ENCODE measurements around the gene AADACL4. TPM values are rescaled to one million over a fixed set of nuclear protein-coding genes. Genes with fewer than 3 reads are reported as not detected.

Gene AADACL4
- total and polyA plus RNA-seq, 9 of the 15 experiments (the other 6 are each of a cell fraction or from before 2014, with no cell fraction given) = not detected

GRCh38 chr1:12657060-12657884, 13.4 kb downstream of the AADACL4 start (continued):
- TF ChIP-seq HINFP (tag; conservative IDR thresholded peaks at IDR 0.05; ENCODE audit: low read depth) (no peak), ZNF518B (CRISPR knock-in tag; IDR thresholded peaks at IDR 0.05) (no peak), ZNF766 (CRISPR knock-in tag; conservative IDR thresholded peaks at IDR 0.05) (peak; percentile 45; the same call in 1 of the 2 replicates), CCNT2 (IDR thresholded peaks at IDR 0.05; ENCODE audit: borderline replicate concordance, extremely low read depth, insufficient read length, low read depth, low read length) (no peak), PHB2 (IDR thresholded peaks at IDR 0.05; ENCODE audit: low read depth) (0 out of 2 replicates have a peak, but pooled peaks have one; percentile 36), TFAM (CRISPR knock-in tag; conservative IDR thresholded peaks at IDR 0.05) (no peak), NELFE (IDR thresholded peaks at IDR 0.05; ENCODE audit: insufficient read depth, insufficient read length) (no peak), USF1 (CRISPR knock-in tag; IDR thresholded peaks at IDR 0.05) (no peak; the same call in 1 of the 2 replicates), MTA1 (IDR thresholded peaks at IDR 0.05; ENCODE audit: borderline replicate concordance) (peak; percentile 46; the same call in 1 of the 2 replicates), CREB1 (IDR thresholded peaks at IDR 0.05) (no peak), CREB1 (CRISPR knock-in tag; IDR thresholded peaks at IDR 0.05) (no peak), ATF7 (IDR thresholded peaks at IDR 0.05) (peak; percentile 84), ZNF197 (CRISPR knock-in tag; IDR thresholded peaks at IDR 0.05; ENCODE audit: low read depth) (no peak), HDAC1 (IDR thresholded peaks at IDR 0.05) (peak; percentile 78 to 83; a peak in 3 of 4 replicates), ZNF316 (IDR thresholded peaks at IDR 0.05) (no peak), ZNF3 (CRISPR knock-in tag; IDR thresholded peaks at IDR 0.05) (no peak), HMGXB4 (CRISPR knock-in tag; IDR thresholded peaks at IDR 0.05) (no peak), HDAC6 (IDR thresholded peaks at IDR 0.05; ENCODE audit: low read depth, low read length) (no peak), GTF2A2 (tag; IDR thresholded peaks at IDR 0.05) (peak; percentile 79; the same call in 1 of the 2 replicates), TSC22D4 (tag; IDR thresholded peaks at IDR 0.05) (no peak), BHLHE40 (IDR thresholded peaks at IDR 0.05; ENCODE audit: low read length) (peak; percentile 98)

Measured in K562 (cell line).